Retinal pigment epithelial cell (primary cell): ENCODE results near the gene ATN1.
A peak's percentile ranks its signal among the peaks of the same experiment; 100 is the strongest.

ENCODE experiments used
- DNase-seq: peaks from one replicate; pipeline ENCODE4 v3.0.0-alpha.2; 2010; ENCODE audit warnings: low read depth
- H3K4me3 ChIP-seq: 2 replicates; pipeline ENCODE4 v1.5.1; 2011; ENCODE audit warnings: mild to moderate bottlenecking, low read length, control low read depth, moderate library complexity
- TF ChIP-seq, protein P1 (sequence below): conservative IDR thresholded peaks from 2 replicates; pipeline ENCODE4 v1.5.1; 2011; ENCODE audit warnings: low read depth, low read length, control low read depth, inconsistent platforms

Gene ATN1

DNA sequence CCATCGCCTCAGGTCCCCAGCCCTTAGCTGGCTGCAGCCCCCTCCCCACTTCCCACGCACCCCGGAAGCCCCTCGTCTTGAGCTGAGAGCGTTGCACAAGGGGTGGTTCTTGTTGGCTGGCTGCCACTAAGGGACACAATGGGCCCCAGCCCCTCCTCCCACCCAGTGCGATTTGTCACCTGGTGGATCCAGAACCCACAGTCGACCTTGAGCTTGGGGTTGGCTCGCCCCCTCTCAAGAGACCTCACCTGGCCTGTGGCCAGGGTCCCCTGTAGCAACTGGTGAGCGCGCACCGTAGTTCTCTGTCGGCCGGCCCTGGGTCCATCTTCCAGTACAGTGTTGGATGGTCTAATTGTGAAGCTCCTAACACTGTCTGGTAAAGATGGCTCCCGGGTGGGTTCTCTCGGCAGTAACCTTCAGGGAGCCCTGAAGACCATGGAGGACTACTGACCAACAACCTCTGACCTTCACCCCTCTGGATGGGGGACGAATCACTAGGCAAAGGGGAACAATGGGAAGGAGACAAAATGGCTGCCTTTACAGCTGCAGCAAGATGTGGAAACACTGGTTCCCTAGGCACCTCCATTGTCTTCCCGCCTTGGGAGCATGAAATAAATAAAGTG lies 36.1 kb downstream of the ATN1 start:
- TF ChIP-seq, protein P1, sequence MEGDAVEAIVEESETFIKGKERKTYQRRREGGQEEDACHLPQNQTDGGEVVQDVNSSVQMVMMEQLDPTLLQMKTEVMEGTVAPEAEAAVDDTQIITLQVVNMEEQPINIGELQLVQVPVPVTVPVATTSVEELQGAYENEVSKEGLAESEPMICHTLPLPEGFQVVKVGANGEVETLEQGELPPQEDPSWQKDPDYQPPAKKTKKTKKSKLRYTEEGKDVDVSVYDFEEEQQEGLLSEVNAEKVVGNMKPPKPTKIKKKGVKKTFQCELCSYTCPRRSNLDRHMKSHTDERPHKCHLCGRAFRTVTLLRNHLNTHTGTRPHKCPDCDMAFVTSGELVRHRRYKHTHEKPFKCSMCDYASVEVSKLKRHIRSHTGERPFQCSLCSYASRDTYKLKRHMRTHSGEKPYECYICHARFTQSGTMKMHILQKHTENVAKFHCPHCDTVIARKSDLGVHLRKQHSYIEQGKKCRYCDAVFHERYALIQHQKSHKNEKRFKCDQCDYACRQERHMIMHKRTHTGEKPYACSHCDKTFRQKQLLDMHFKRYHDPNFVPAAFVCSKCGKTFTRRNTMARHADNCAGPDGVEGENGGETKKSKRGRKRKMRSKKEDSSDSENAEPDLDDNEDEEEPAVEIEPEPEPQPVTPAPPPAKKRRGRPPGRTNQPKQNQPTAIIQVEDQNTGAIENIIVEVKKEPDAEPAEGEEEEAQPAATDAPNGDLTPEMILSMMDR = no peak
- no peak overlapping the region for H3K4me3 ChIP-seq
- DNase-seq = no peak

DNA sequence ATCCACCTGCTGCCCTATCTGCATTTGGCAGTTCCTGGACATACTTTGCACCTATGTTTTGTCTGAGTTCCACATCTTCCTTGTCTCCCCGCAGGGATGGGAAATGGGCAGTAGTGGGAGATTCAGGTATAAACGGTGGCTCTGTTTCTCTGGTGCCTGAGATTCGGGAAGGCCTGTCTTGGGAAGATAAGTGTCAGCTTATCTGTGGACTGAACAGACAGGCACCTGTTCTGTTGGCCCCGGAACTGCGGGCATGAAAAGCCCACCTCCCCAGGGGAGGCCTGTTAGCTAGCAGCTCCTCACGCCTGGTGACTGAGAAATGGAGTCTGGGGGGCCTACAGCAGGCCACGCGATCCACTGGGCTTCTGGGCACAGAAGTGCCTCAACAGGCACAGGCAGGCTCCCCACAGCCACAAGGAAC lies 36.9 kb downstream of the ATN1 start:
- TF ChIP-seq, protein P1 = no peak
- H3K4me3 ChIP-seq = no peak overlapping the region
- no peak for DNase-seq

DNA sequence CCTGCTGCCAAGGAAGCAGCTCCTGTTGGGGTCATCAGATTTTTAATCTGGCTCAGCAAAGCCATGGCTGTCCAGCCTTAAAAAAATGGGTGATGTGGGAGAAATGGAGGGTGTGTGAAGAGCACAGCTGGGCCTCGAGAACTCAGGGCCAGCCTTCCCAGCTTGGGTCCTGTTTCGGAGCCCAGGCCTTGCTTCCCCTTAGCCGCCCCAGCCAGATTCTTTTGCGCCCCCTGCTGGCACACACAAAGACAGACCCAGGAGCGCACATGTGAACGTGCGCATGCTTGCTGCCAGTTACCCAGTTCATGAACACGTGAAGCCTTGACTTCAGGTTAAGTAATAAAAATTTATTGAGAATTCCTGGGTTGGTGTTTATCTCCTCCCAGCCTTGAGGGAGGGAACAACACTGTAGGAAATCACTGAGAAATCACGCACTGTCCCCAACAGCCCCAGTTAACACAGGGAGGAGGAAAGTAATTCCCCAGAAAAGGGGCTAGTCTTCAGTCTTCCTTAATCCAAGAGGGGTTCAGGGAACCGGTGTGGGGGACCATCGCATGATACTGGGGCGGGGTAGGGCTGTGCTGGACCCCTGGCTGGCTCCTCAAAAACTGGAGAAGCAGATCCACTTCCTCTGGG lies 37.4 kb downstream of the ATN1 start:
- no peak for DNase-seq
- H3K4me3 ChIP-seq = no peak overlapping the region
- TF ChIP-seq, protein P1 = peak; percentile 92

DNA sequence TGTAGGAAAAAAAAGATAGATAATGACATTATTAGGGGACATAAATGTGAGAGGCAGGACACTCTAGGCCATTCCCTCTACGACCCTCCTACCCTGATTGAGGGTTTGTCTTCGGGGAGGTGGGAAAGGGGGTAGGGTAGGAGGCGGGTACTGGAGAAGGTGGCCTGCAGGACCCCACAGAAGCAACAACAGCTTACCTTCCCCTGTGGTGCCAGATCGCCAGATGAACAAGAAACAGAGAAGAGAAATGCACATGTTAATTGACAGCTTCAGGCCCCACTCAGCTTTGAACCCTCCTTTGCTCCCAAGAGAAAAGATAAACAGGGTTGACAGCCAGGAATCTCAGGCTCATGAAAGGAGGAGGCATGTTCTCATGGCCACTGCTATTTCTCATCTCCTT lies 38.0 kb downstream of the ATN1 start:
- no peak for DNase-seq
- TF ChIP-seq, protein P1 = no peak
- H3K4me3 ChIP-seq = no peak overlapping the region

DNA sequence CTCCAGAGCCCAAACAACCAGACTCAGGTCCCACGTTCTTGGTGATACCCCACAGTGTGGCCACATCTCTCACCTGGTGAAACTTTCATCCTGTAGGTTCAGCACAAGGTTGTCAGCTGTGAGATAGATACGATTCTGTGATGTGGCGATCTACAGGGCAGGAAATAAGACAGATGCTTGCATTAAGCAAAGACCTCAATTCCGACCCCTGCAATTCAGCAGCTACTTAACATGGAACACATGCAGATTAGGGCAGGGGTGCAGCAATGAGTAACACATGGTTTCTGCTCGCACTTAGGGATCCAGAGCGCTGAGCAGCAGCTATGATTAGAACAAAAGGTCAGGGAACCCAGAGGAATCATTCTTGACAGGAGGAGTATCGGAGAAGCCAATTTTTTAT lies 38.6 kb downstream of the ATN1 start:
- no peak overlapping the region for H3K4me3 ChIP-seq
- DNase-seq = no peak
- TF ChIP-seq, protein P1 = no peak

DNA sequence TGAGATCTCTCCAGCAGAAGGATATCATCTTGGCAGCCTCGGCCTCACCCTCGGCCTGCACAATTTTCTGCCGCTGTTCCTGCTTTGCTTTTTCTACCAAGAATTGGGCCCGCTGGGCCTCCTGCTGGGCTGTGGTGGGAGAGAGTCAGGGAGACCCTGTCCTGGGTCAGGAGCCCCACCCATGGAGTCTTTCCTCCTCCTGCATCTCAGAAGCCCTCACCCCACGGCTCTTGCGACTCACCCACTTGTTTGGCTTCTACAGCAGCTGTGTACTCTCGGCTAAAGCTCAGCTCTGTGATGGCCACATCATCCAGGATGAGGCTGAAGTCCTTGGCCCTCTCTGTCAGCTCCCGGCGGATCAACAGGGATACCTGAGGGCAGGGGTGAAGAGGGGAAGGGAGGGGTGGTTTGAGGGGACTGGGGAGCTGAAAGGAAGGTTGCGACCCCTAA lies 39.9 kb downstream of the ATN1 start:
- H3K4me3 ChIP-seq = no peak overlapping the region
- no peak for DNase-seq
- TF ChIP-seq, protein P1 = no peak

DNA sequence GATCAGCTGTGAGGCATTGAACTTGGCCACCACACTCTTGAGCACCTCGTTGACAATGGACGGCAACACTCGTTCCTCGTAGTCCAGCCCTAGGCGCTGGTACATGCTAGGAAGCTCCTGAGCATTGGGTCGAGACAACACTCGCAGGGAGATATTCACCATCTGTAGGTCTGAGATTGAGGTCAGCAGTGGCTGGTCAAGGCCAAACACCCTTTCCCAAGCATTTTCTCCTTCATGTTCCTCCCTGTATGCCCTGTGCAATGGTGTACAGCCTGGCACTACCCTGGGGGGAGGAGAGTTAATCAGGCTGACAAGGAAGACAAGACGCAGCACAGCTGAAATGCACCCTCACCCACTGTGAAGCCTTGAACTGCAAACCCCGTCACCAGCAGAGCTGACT lies 40.7 kb downstream of the ATN1 start:
- peak overlapping the region; percentile 100 for H3K4me3 ChIP-seq
- no peak for DNase-seq
- TF ChIP-seq, protein P1 = no peak
